Cardiac fibroblast (primary cell): ENCODE measurements around the gene KRTAP13-3.
A peak's percentile ranks its signal among the peaks of the same experiment; 100 is the strongest.

Experiments used
- DNase-seq, 2 donors: peaks; one replicate each; pipeline versions ENCODE4 v3.0.0 to v3.0.0-alpha.2; 2010; ENCODE audit warnings: low read depth in 2 of 2
- H3K4me3 ChIP-seq, 2 donors: replicated peaks in 1 of 2; 1 replicate in 1 of 2; 2 replicates in 1 of 2; pipeline ENCODE4 v1.5.1; 2011; ENCODE audit warnings: low read depth in 2 of 2, low read length in 2 of 2, mild to moderate bottlenecking in 2 of 2, moderate library complexity in 1 of 2
- TF ChIP-seq, protein P1 (sequence below): IDR thresholded peaks from one replicate; pipeline ENCODE4 v1.5.1; 2011; ENCODE audit warnings: low read depth, mild to moderate bottlenecking, low read length, inconsistent platforms

KRTAP13-3 gene

DNA sequence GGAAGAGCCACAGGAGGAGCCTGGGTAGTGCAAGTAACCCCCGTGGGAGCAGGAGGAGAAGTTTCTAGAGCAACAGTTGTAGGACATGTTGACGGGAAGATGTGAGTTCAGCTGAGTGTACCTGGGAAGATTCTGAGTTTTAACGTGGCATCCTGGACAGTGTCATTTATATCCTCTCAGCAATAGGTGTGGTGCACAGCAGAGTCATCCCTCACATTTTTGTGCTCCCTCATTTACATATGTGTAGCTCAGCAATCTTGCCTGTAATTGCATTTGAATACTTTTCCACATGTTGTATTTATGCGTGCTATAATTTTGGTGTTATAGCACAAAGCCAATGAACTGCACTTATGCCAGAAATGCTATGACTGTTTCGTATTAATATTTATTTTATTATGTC, at the start of gene KRTAP13-3:
Gene KRTAP13-3 (minus strand): TSS at position 101 of the 400 bp plus-strand sequence. CDS start 14 bp downstream, at position 87.
- no peak for DNase-seq
- no peak within 1 kb of the TSS for H3K4me3 ChIP-seq
- TF ChIP-seq, protein P1, sequence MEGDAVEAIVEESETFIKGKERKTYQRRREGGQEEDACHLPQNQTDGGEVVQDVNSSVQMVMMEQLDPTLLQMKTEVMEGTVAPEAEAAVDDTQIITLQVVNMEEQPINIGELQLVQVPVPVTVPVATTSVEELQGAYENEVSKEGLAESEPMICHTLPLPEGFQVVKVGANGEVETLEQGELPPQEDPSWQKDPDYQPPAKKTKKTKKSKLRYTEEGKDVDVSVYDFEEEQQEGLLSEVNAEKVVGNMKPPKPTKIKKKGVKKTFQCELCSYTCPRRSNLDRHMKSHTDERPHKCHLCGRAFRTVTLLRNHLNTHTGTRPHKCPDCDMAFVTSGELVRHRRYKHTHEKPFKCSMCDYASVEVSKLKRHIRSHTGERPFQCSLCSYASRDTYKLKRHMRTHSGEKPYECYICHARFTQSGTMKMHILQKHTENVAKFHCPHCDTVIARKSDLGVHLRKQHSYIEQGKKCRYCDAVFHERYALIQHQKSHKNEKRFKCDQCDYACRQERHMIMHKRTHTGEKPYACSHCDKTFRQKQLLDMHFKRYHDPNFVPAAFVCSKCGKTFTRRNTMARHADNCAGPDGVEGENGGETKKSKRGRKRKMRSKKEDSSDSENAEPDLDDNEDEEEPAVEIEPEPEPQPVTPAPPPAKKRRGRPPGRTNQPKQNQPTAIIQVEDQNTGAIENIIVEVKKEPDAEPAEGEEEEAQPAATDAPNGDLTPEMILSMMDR: no peak

DNA sequence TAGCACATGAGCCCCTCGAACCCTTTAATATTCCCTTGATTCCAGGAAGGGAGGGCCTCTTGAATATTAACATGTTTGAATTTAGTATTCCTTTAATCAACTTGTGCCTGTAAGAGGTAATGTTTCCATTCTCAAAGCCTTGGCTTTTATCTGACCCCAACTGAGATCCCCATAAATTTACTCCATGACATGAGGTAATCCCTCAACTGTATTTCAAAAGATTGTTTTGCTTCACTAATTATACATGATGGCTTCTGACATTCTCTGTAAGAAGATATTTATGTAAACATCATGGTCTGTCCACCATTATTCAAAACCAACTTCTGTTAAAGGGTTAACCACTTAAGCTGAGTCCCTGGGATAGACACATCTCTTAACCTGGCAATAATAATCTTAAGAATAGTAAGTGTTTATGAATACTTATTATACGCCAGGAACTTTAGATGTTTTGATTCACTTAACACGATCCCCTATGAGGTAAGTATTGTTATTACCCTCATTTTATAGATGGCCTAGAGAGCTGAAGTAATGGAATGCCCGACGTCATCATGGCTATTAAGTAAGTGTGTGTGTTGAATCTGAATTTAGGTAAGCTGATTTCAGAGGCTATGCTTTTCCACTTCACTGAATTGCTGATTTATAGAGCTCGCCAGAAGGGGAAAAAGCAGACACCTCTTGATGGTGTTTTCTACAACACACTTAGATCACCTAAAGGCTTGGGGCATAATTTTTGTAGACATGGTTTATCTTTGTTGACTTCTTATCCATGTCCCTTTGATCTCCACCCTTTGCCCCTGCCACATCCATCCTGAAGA, 43.4 kb upstream of the KRTAP13-3 start:
- no peak for DNase-seq
- TF ChIP-seq, protein P1: no peak
- H3K4me3 ChIP-seq: no peak overlapping the region

DNA sequence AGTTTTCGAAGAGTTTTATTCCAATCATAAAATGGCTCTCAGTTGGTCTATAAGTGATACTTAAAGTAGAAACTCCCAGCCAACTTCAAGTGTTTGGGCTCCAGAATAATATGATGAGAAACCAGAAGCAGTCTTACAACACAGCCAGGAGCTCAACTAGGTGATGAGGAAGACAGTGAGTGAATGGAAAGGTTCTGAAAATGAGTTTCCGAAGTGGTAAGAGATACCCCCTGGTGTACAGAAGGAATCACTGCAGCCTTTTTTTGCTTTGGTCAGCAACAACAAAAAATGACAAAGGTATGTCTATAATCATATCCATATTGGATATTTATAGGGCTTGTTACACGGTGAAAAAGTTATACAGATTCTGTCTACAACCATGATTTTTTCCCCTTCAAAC, 38.0 kb upstream of the KRTAP13-3 start:
- no peak overlapping the region for H3K4me3 ChIP-seq
- DNase-seq: no peak
- TF ChIP-seq, protein P1: peak; percentile 34

GRCh38 chr21:30448514-30448913, 22.8 kb upstream of the KRTAP13-3 start:
- H3K4me3 ChIP-seq: no peak overlapping the region
- DNase-seq: no peak
- TF ChIP-seq, protein P1: no peak

GRCh38 chr21:30447056-30447455, 21.3 kb upstream of the KRTAP13-3 start:
- no peak for DNase-seq
- H3K4me3 ChIP-seq: no peak overlapping the region
- TF ChIP-seq, protein P1: no peak

DNA sequence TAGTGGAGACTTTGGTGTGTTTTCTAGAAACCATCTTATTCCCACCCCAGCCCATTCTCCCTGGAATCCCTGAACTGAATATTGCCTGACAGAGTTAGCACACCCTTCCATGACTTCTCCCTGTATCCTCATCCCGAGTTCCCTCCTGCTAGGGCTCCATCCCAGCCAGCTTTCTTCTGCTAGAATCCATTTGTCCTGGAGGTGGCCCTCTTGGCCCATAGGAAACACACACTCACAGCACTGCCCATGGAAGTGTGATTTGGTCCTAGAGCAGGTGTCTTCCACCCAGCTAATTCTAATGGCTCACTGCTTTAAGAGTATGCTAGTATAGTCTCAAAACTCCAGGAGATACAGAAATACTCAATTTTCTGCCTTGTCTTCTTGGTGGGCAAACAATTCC, 18.5 kb upstream of the KRTAP13-3 start:
- TF ChIP-seq, protein P1: no peak
- no peak for DNase-seq
- no peak overlapping the region for H3K4me3 ChIP-seq
